NCI-H2107 (cell line): ENCODE measurements around the gene SCMH1.

ENCODE experiments used
- DNase-seq: peaks from one replicate; lab custom pipeline; 2025; lab: John Stamatoyannopoulos, UW

The SCMH1 gene

GRCh38 chr1:41097105-41097504, 145.0 kb downstream of the SCMH1 start:
- DNase-seq: no peak

- no peak for DNase-seq
Measured at GRCh38 chr1:41093826-41094225, 148.3 kb downstream of the SCMH1 start.

GRCh38 chr1:41086921-41087320, 155.2 kb downstream of the SCMH1 start:
- DNase-seq: no peak

GRCh38 chr1:41078616-41079015, 163.5 kb downstream of the SCMH1 start:
- DNase-seq: no peak

- no peak for DNase-seq
Measured at GRCh38 chr1:41078193-41078592, 163.9 kb downstream of the SCMH1 start.

- no peak for DNase-seq
Measured at GRCh38 chr1:41073971-41074370, 168.1 kb downstream of the SCMH1 start.

- DNase-seq: no peak
Measured at GRCh38 chr1:41072051-41072450, 170.1 kb downstream of the SCMH1 start.

GRCh38 chr1:41056907-41057306, 185.2 kb downstream of the SCMH1 start:
- no peak for DNase-seq

GRCh38 chr1:41053316-41053715, 188.8 kb downstream of the SCMH1 start:
- no peak for DNase-seq

GRCh38 chr1:41051022-41051421, 191.1 kb downstream of the SCMH1 start:
- DNase-seq: no peak

GRCh38 chr1:41048540-41048939, 193.6 kb downstream of the SCMH1 start:
- no peak for DNase-seq

GRCh38 chr1:41046347-41046775, 195.7 kb downstream of the SCMH1 start:
- no peak for DNase-seq

- DNase-seq: no peak
Measured at GRCh38 chr1:41045740-41046139, 196.4 kb downstream of the SCMH1 start.

- no peak for DNase-seq
Measured at GRCh38 chr1:41044187-41044586, 197.9 kb downstream of the SCMH1 start.

GRCh38 chr1:41041614-41042270, 200.4 kb downstream of the SCMH1 start:
- no peak for DNase-seq

GRCh38 chr1:41038110-41038509, 204.0 kb downstream of the SCMH1 start:
- DNase-seq: no peak

- DNase-seq: no peak
Measured at GRCh38 chr1:41037116-41037903, 204.8 kb downstream of the SCMH1 start.

GRCh38 chr1:41033272-41033671, 208.8 kb downstream of the SCMH1 start:
- DNase-seq: no peak

GRCh38 chr1:41032147-41032546, 210.0 kb downstream of the SCMH1 start:
- no peak for DNase-seq

GRCh38 chr1:41030872-41031616, 211.1 kb downstream of the SCMH1 start:
- DNase-seq: no peak

- no peak for DNase-seq
Measured at GRCh38 chr1:41028034-41028642, 214.0 kb downstream of the SCMH1 start.
